Central memory CD8-positive, alpha-beta T cell (primary cell): ENCODE data around the gene DNAJB8.

Experiments used
- ATAC-seq: fragments of 150-1000 bp; cut with Tn5 transposase; replicated peaks from 2 replicates; pipeline ENCODE4 v1.10.0; 2022; ENCODE audit warnings: mild to moderate bottlenecking, moderate FRiP score, moderate number of reproducible peaks; ENCODE audit not compliant: poor library complexity, severe bottlenecking; ENCODE audit errors: extremely low read depth
- DNase-seq, 2 donors: peaks; one replicate each; pipeline ENCODE4 v3.0.0; 2021; ENCODE audit warnings: low spot score in 2 of 2
- H3K27ac Mint-ChIP-seq: one replicate; pipeline ENCODE4 v1.8.0; 2022; ENCODE audit warnings: low read depth, mild to moderate bottlenecking, moderate library complexity, mixed read lengths
- H3K27me3 Mint-ChIP-seq: one replicate; pipeline ENCODE4 v1.8.0; 2022; ENCODE audit warnings: mixed read lengths
- H3K36me3 Mint-ChIP-seq: one replicate; pipeline ENCODE4 v1.8.0; 2022; ENCODE audit warnings: mild to moderate bottlenecking, moderate library complexity, mixed read lengths; ENCODE audit not compliant: insufficient read depth
- H3K4me1 Mint-ChIP-seq: one replicate; pipeline ENCODE4 v1.8.0; 2022; ENCODE audit warnings: mixed read lengths
- H3K4me3 Mint-ChIP-seq: one replicate; pipeline ENCODE4 v1.8.0; 2022; ENCODE audit warnings: mild to moderate bottlenecking, moderate library complexity, mixed read lengths
- H3K9me3 Mint-ChIP-seq: one replicate; pipeline ENCODE4 v1.8.0; 2022; ENCODE audit warnings: mixed read lengths

Gene DNAJB8

GRCh38 chr3:128485282-128486204, 18.9 kb upstream of the DNAJB8 start:
- Mint-ChIP-seq H3K27me3 (peaks cover 91% of the 10 kb centered on the region), H3K27ac (no peak overlapping the region), H3K4me1 (peaks cover 30% of the 10 kb centered on the region), H3K36me3 (peaks cover 15% of the 10 kb centered on the region), H3K9me3 (no peaks in the 10 kb centered on the region), H3K4me3 (peak overlapping the region; percentile 67)
- ATAC-seq (no peak), DNase-seq (no peak)

- Mint-ChIP-seq H3K27ac (no peak overlapping the region), H3K4me3 (no peak overlapping the region), H3K9me3 (no peaks in the 10 kb centered on the region), H3K4me1 (peaks cover 30% of the 10 kb centered on the region), H3K36me3 (peaks cover 15% of the 10 kb centered on the region), H3K27me3 (peaks cover 91% of the 10 kb centered on the region)
- no peak for ATAC-seq
- no peak for DNase-seq
These were observed 18.0 kb upstream of the DNAJB8 start for GRCh38 chr3:128484404-128485281.

GRCh38 chr3:128483657-128484403, 17.1 kb upstream of the DNAJB8 start:
- Mint-ChIP-seq H3K9me3 (no peaks in the 10 kb centered on the region), H3K36me3 (peaks cover 15% of the 10 kb centered on the region), H3K27ac (no peak overlapping the region), H3K4me3 (peak overlapping the region; percentile 47), H3K4me1 (peaks cover 30% of the 10 kb centered on the region), H3K27me3 (peaks cover 98% of the 10 kb centered on the region)
- ATAC-seq (no peak), DNase-seq (no peak)

DNA sequence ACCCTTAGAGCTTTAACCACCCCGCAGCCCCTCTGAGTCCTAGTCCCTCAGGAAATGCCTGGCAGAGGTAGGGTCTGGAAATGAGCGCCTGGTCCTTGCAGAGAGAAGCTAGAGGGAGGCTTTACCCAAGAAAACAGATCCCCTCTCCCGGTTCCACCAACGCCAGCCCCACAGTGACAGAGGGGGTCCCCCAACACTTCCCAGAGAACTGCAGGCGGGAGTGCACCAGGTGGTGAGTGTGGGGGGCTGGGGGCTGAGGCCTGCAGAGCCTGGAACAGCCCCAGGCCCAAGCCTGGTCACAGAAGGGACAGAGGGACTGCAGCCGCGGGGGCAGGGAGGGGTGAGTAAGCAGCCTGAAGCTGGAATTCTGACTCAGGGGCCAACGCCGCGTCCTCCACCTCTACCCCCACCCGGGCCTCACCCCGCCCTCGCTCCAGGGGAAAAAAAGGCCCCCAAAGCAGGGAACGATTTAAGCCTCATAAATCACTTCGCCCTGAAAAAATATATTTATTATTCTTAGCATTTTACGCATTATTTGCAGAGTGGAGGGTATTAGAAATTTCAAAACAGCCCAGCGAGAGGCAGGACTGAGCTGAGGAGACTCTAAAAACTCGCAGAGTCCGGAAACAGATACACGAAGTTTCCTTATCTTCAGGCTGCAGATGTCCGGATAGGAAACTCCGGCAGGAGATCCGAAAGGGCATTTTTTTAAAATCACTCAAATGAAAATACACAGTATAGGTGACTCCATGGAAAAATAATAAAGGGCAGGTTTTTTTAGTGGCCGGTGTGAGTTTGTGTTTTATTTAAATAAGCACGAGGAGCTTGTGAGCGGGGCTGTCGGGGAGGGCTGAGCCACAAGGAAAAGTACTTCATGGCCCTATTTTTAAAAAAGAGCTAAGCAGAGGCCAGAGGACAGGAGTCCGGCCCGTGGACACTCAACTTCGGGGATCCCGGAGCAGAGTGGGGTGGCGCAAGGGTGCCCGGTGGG, 16.3 kb upstream of the DNAJB8 start:
- peaks cover 98% of the 10 kb centered on the region for H3K27me3 Mint-ChIP-seq

DNA sequence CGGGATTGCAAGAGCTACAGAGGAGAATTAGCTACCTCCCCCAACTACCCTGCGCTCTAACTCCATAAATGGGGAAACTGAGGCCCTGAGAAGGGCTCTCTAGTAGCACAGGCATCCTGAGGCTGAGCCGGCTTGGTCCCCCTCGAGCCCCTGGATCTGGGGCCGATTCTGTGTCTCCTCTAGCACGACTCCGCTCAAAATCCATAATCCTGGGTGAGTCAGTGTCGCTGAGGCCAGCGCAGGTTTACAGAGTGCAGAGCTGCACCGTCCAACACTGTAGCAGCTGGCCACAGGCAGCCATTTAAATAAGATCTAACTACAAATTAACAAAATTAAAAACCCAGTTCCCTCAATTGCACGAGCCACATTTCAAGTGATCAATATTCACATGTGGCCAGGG, 15.5 kb upstream of the DNAJB8 start:
- no peak overlapping the region for H3K4me3 Mint-ChIP-seq
- no peaks in the 10 kb centered on the region for H3K9me3 Mint-ChIP-seq
- peaks cover 25% of the 10 kb centered on the region for H3K4me1 Mint-ChIP-seq
- ATAC-seq (no peak), DNase-seq (no peak)
- peaks cover 11% of the 10 kb centered on the region for H3K36me3 Mint-ChIP-seq
- H3K27ac Mint-ChIP-seq = no peak overlapping the region
- H3K27me3 Mint-ChIP-seq = peaks cover 99% of the 10 kb centered on the region

More for the DNA sequence above, 16.3 kb upstream of the DNAJB8 start:
- H3K9me3 Mint-ChIP-seq = no peaks in the 10 kb centered on the region
- no peak for ATAC-seq
- no peak for DNase-seq
- peak overlapping the region; percentile 47 for H3K4me3 Mint-ChIP-seq
- peaks cover 30% of the 10 kb centered on the region for H3K4me1 Mint-ChIP-seq
- peaks cover 13% of the 10 kb centered on the region for H3K36me3 Mint-ChIP-seq
- H3K27ac Mint-ChIP-seq = no peak overlapping the region

GRCh38 chr3:128481438-128481942, 14.8 kb upstream of the DNAJB8 start:
- ATAC-seq (no peak), DNase-seq (no peak)
- Mint-ChIP-seq H3K4me1 (peaks cover 18% of the 10 kb centered on the region), H3K27me3 (peaks cover 100% of the 10 kb centered on the region), H3K9me3 (no peaks in the 10 kb centered on the region), H3K36me3 (peaks cover 10% of the 10 kb centered on the region), H3K4me3 (no peak overlapping the region), H3K27ac (no peak overlapping the region)

- no peak overlapping the region for H3K27ac Mint-ChIP-seq
- peaks cover 7% of the 10 kb centered on the region for H3K36me3 Mint-ChIP-seq
- H3K27me3 Mint-ChIP-seq = peaks cover 99% of the 10 kb centered on the region
- DNase-seq (no peak), ATAC-seq (no peak)
- H3K4me3 Mint-ChIP-seq = no peak overlapping the region
- peaks cover 17% of the 10 kb centered on the region for H3K4me1 Mint-ChIP-seq
- H3K9me3 Mint-ChIP-seq = no peaks in the 10 kb centered on the region
These were observed 14.2 kb upstream of the DNAJB8 start for GRCh38 chr3:128480717-128481437.

GRCh38 chr3:128480278-128480677, 13.6 kb upstream of the DNAJB8 start:
- no peak for ATAC-seq
- Mint-ChIP-seq H3K27me3 (peaks cover 99% of the 10 kb centered on the region), H3K36me3 (peaks cover 7% of the 10 kb centered on the region), H3K9me3 (no peaks in the 10 kb centered on the region), H3K27ac (no peak overlapping the region), H3K4me1 (peaks cover 17% of the 10 kb centered on the region), H3K4me3 (no peak overlapping the region)
- no peak for DNase-seq

DNA sequence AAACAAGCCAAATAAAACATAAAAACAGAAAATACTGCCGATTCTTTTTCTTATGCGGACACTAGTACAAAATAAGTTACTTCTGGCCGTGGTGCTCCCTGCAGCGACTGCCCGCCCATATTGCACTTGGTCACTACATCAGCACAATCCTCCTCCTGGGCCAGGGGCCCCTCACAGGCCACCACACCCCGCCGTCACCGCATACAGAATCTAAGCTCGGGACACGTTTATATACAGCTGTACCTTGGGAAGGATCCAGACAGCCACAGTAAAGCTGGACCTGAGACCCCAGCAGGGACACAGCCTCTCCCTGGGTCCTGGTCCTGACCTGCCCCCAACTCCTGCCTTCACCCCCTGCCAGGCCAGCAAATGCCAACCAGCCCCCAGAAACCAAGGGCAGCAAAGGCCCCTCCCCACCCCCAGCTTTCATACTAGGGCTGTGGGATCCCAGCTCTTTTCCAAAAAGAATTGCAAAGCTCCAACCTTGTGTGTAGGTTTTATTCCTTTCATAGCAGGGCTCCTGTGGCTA, 12.9 kb upstream of the DNAJB8 start:
- H3K27me3 Mint-ChIP-seq = peaks cover 99% of the 10 kb centered on the region
- H3K4me1 Mint-ChIP-seq = peaks cover 17% of the 10 kb centered on the region
- H3K36me3 Mint-ChIP-seq = peaks cover 4% of the 10 kb centered on the region
- no peaks in the 10 kb centered on the region for H3K9me3 Mint-ChIP-seq
- H3K4me3 Mint-ChIP-seq = no peak overlapping the region
- no peak overlapping the region for H3K27ac Mint-ChIP-seq
- DNase-seq (no peak), ATAC-seq (no peak)

DNA sequence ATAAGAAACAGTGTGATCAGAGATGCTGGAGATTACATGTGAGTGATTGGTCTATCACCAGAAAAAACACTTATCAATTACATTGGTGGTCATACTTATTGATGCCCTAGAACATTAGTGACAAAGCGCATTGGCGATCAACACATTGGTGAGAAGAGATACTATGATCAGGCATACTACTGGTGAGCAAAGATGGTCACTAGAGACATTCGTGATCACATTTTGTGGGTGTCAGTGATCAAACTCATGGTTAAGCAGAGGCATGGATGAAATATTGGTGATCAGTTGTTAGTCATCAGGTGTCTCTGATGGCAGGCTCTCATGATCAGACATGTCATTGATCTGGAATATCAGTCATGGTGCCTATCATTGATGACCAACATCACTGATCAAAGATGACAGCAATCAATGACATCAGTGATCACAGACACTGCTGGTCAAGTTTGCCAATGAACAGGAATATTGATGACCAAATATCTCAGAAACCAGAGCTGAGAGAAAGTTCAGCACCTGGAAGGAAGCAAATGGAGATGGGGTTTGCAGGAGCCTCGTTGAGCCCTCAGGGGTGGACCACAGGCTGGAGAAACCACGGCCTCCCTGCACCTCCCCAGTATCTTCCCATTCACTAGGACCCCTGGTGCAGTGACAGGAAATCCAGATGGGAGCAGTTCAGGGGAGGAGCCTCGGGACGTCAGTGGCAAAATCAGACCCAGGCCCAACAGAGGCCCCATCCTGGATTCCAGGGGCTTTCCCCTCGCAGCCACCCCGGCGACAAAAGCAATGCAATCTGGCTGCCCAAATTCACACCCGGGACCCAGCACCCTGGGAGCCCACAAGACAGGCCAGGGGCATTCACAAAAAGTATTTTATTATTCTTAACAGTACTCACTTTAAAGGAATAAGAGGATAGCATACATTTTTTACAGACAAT, 12.2 kb upstream of the DNAJB8 start:
- Mint-ChIP-seq H3K27ac (no peak overlapping the region), H3K4me1 (peaks cover 16% of the 10 kb centered on the region)
- DNase-seq = no peak

More for the DNA sequence above, 12.2 kb upstream of the DNAJB8 start:
- Mint-ChIP-seq H3K4me3 (no peak overlapping the region), H3K9me3 (no peaks in the 10 kb centered on the region), H3K27me3 (peaks cover 95% of the 10 kb centered on the region), H3K36me3 (peaks cover under 1% of the 10 kb centered on the region)
- no peak for ATAC-seq
